Tibial artery (tissue), 4 donors: ENCODE measurements around the gene GFAP.
A peak's percentile ranks its signal among the peaks of the same experiment; 100 is the strongest.

Experiments used
- DNase-seq, 2 donors: peaks; one replicate each; pipeline ENCODE4 v3.0.0-alpha.2; 2019
- H3K27ac ChIP-seq, 2 donors: fragments of 200-600 bp; sonication (generic) in 1 of 2; 1 replicate in 1 of 2; 2 replicates in 1 of 2; pipeline ENCODE4 v1.5.1; 2018 to 2019; ENCODE audit warnings: mild to moderate bottlenecking in 1 of 2
- H3K27me3 ChIP-seq, 2 donors: fragments of 200-600 bp; sonication (generic) in 1 of 2; one replicate each; pipeline versions ENCODE4 v1.5.1 to v1.6.0; 2016 to 2019
- H3K36me3 ChIP-seq, 3 donors: fragments of 200-600 bp; sonication (generic) in 2 of 3; one replicate each; pipeline ENCODE4 v1.5.1; 2016 to 2019; ENCODE audit warnings: mild to moderate bottlenecking in 2 of 3
- H3K4me1 ChIP-seq, 4 donors: fragments of 200-600 bp; sonication (generic) in 2 of 4; 1 replicate in 3 of 4; 2 replicates in 1 of 4; pipeline ENCODE4 v1.5.1; 2016 to 2019
- H3K4me3 ChIP-seq, 2 donors: fragments of 200-600 bp; sonication (generic) in 1 of 2; 1 replicate in 1 of 2; 2 replicates in 1 of 2; pipeline ENCODE4 v1.5.1; 2018 to 2019; ENCODE audit warnings: mild to moderate bottlenecking in 2 of 2
- H3K9me3 ChIP-seq, 3 donors: fragments of 200-600 bp; sonication (generic) in 1 of 3; one replicate each; pipeline ENCODE4 v1.5.1; 2016 to 2019
- intact Hi-C: fragments of 100-400 bp; cut with DNase I; formaldehyde crosslinking; loops from one replicate; pipeline ENCODE4 v1.15.0; 2023; ENCODE audit warnings: low total_unique reads
- TF ChIP-seq, protein P1 (sequence below), 2 experiments: fragments of 200-600 bp in 1 of 2; fragments of 450-650 bp in 1 of 2; IDR thresholded peaks; one replicate each; pipeline ENCODE4 v1.5.1; 2017 to 2019; ENCODE audit warnings: antibody characterized with exemption in 2 of 2, mild to moderate bottlenecking in 1 of 2, moderate library complexity in 1 of 2

Gene GFAP

DNA sequence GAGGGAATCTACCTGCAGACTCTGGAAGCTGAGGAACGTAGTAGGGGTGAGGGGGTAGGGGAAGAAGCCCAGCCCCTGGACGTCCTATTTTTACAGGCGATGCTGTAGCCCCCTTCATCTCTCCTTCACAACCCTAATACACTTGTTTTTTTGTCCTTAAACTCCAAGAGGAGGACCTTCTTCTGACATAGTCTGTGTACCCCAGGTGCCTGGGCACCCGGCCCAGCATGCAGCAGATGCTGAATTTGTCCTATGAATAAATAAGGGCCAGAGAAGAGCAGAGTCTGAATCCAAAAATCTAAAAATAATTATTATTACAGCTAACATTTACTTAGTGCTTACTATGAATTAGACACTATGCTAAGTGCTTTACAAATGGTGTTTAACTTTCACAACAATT is 27.2 kb upstream of the GFAP start:
- Histone ChIP-seq H3K4me1 (peaks cover 0 to 5% (median 5%) of the 10 kb centered on the region in 4 donors), H3K36me3 (no peaks in the 10 kb centered on the region), H3K27me3 (peaks cover 0 to 19% of the 10 kb centered on the region in 2 donors), H3K27ac (no peak overlapping the region), H3K9me3 (peaks cover 0 to 5% (median 0%) of the 10 kb centered on the region in 3 donors), H3K4me3 (no peak overlapping the region)
- TF ChIP-seq, protein P1, sequence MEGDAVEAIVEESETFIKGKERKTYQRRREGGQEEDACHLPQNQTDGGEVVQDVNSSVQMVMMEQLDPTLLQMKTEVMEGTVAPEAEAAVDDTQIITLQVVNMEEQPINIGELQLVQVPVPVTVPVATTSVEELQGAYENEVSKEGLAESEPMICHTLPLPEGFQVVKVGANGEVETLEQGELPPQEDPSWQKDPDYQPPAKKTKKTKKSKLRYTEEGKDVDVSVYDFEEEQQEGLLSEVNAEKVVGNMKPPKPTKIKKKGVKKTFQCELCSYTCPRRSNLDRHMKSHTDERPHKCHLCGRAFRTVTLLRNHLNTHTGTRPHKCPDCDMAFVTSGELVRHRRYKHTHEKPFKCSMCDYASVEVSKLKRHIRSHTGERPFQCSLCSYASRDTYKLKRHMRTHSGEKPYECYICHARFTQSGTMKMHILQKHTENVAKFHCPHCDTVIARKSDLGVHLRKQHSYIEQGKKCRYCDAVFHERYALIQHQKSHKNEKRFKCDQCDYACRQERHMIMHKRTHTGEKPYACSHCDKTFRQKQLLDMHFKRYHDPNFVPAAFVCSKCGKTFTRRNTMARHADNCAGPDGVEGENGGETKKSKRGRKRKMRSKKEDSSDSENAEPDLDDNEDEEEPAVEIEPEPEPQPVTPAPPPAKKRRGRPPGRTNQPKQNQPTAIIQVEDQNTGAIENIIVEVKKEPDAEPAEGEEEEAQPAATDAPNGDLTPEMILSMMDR (IDR thresholded peaks at IDR 0.05) = no peak
- intact Hi-C loops = no loop called here
- DNase-seq = peak in 1 of 2 donors; percentile 44

DNA sequence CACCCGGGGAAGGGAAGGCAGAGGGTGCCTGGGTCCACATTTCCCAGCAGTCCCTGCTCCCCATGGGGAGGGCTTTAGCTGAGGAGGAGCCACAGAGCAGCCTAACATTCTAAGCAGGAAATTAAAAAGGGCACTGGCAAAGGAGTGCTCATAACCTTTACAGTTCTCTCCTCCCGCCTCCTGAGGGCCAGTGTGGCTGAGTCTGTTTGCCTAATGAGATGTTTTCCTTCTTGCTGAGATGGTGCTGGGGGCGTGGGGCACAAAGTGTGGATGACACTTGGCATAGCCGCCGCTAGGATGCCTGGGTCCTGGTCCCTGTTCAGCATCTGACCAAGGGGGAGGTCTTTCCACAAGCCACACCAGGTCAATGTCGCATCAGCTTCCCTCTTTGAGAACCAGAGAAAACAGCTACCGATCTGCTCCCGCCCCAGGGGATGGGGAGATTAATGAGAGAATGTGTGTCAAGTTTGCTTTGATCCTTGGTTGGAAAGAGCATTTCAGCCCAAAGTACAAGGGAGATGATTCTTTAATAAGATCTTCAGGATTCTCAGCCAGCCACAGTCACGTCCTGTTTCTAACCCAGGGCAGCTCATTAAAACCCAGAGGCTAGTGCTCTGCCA is 26.5 kb upstream of the GFAP start:
- TF ChIP-seq, protein P1 (IDR thresholded peaks at IDR 0.05) = no peak
- peaks cover 0 to 5% (median 0%) of the 10 kb centered on the region in 3 donors for H3K9me3 ChIP-seq
- no peak overlapping the region for H3K4me3 ChIP-seq
- DNase-seq = peak in 1 of 2 donors; percentile 48
- no peak overlapping the region for H3K27ac ChIP-seq
- no peaks in the 10 kb centered on the region for H3K36me3 ChIP-seq
- H3K27me3 ChIP-seq = peaks cover 0 to 19% of the 10 kb centered on the region in 2 donors
- H3K4me1 ChIP-seq = no peaks in the 10 kb centered on the region
- intact Hi-C loops = no loop called here

DNA sequence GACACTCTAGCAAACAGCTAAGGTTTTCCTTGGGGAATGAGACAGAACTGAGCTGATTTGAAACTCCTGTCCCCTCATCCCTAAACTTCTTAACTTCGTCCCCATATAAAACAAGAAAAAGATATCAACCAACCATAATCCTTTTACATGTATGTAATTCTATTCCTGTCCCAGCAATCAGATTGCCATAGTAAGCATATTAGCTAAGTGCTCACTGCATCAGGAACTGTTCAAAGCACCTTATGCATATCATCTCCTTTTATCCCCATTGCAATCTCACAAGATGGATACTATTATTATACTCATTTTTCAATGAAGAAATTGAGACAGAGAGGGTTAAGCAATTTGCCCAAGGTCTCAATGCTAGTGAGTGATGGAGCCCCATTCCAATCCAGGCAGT is 25.5 kb upstream of the GFAP start:
- Histone ChIP-seq H3K36me3 (no peaks in the 10 kb centered on the region), H3K4me3 (no peak overlapping the region), H3K9me3 (peaks cover 0 to 5% (median 0%) of the 10 kb centered on the region in 3 donors), H3K4me1 (no peaks in the 10 kb centered on the region), H3K27ac (no peak overlapping the region), H3K27me3 (peaks cover 0 to 12% of the 10 kb centered on the region in 2 donors)
- no peak for DNase-seq
- TF ChIP-seq, protein P1 (IDR thresholded peaks at IDR 0.05) = no peak
- intact Hi-C loops = no loop called here

DNA sequence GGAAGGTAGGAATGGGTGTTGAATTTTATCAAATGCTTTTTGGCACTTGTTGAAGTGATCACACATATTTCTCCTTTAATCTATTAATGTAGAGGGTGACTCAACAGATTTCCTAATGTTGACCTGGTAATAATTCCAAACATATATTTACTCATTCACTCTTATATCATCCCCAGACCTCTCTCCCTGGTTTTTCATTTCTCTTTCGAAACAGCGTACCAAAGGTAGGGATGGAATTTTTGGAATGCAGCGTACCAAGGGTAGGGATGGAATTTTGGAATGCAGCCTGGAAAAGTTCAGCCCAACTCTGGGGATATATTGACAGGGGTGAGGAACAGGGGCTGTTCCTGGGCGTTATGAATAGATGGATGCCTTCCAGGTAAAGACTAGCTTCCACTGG is 25.0 kb upstream of the GFAP start:
- Histone ChIP-seq H3K27ac (no peak overlapping the region), H3K36me3 (no peaks in the 10 kb centered on the region), H3K4me1 (no peaks in the 10 kb centered on the region), H3K9me3 (peaks cover 0 to 5% (median 0%) of the 10 kb centered on the region in 3 donors), H3K4me3 (no peak overlapping the region), H3K27me3 (peaks cover 0 to 11% of the 10 kb centered on the region in 2 donors)
- TF ChIP-seq, protein P1 (IDR thresholded peaks at IDR 0.05) = no peak
- intact Hi-C loops = no loop called here
- no peak for DNase-seq

DNA sequence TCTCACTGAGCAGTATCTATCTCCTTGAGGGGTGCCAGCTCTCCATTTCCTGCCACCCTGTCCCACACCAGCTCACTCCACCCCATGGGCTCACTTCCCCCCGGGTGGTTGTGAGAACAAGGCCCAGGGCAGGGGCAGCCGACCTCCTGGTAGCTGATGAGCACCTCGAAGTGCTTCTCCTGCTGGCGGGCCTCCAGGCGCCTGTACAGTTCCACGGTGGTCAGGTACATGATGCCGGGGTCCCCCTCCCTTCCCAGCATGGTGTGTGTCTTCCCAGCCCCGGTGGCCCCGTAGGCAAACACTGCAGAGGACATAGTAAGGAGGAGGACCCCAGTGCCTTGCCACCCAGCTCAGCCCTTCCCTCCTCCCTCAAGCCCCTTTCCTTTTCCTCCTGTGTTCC is 19.8 kb upstream of the GFAP start:
- TF ChIP-seq, protein P1 (IDR thresholded peaks at IDR 0.05) = no peak
- Histone ChIP-seq H3K27ac (no peak overlapping the region), H3K4me1 (no peaks in the 10 kb centered on the region), H3K36me3 (no peaks in the 10 kb centered on the region), H3K4me3 (no peak overlapping the region), H3K27me3 (no peaks in the 10 kb centered on the region), H3K9me3 (peaks cover 0 to 5% (median 0%) of the 10 kb centered on the region in 3 donors)
- intact Hi-C loops = no loop called here
- peak in 1 of 2 donors; percentile 44 for DNase-seq
